Neuronal stem cell (in vitro differentiated cells): ENCODE data around the gene KDM6A.

Experiments
- DNase-seq: peaks from one replicate; pipeline ENCODE4 v3.0.0-alpha.2; 2013; ENCODE audit warnings: low spot score
- H2AFZ ChIP-seq: one replicate; pipeline ENCODE4 v1.6.1; 2013; ENCODE audit warnings: mild to moderate bottlenecking, low read length, inconsistent platforms
- H2AK5ac ChIP-seq: 2 replicates; pipeline ENCODE4 v1.6.1; 2013; ENCODE audit warnings: low read depth, mild to moderate bottlenecking, inconsistent platforms, low read length, moderate library complexity, mixed read lengths
- H2BK120ac ChIP-seq: 2 replicates; pipeline ENCODE4 v1.6.1; 2013; ENCODE audit warnings: low read depth, mild to moderate bottlenecking, inconsistent platforms, low read length, moderate library complexity, mixed read lengths
- H2BK12ac ChIP-seq: one replicate; pipeline ENCODE4 v1.6.1; 2013; ENCODE audit warnings: low read length, inconsistent platforms
- H2BK15ac ChIP-seq: 2 replicates; pipeline ENCODE4 v1.6.1; 2013; ENCODE audit warnings: mild to moderate bottlenecking, low read length, inconsistent platforms, mixed read lengths
- H2BK5ac ChIP-seq: one replicate; pipeline ENCODE4 v1.6.1; 2013; ENCODE audit warnings: inconsistent platforms, mild to moderate bottlenecking, low read length, moderate library complexity
- H3K14ac ChIP-seq: one replicate; pipeline ENCODE4 v1.6.1; 2013; ENCODE audit warnings: low read length, inconsistent platforms
- H3K18ac ChIP-seq: 2 replicates; pipeline ENCODE4 v1.6.1; 2013; ENCODE audit warnings: low read length, inconsistent platforms
- H3K23ac ChIP-seq: 2 replicates; pipeline ENCODE4 v1.6.1; 2013; ENCODE audit warnings: low read depth, mild to moderate bottlenecking, mixed read lengths, low read length, inconsistent platforms; ENCODE audit not compliant: poor library complexity
- H3K27ac ChIP-seq: replicated peaks from 3 replicates; pipeline ENCODE4 v1.5.1; 2013; ENCODE audit warnings: low read length, inconsistent platforms
- H3K27me3 ChIP-seq, 3 experiments: 2 replicates each; pipeline ENCODE4 v1.6.1; 2013; ENCODE audit warnings: low read length in 3 of 3, mild to moderate bottlenecking in 2 of 3, inconsistent platforms in 1 of 3, low read depth in 1 of 3, mixed read lengths in 1 of 3, moderate library complexity in 1 of 3; ENCODE audit not compliant: control insufficient read depth in 3 of 3, insufficient read depth in 3 of 3
- H3K36me3 ChIP-seq, 2 donors: replicated peaks in 1 of 2; 2 replicates each; pipeline ENCODE4 v1.6.1; 2013; ENCODE audit warnings: low read length in 2 of 2; ENCODE audit not compliant: control insufficient read depth in 2 of 2, insufficient read depth in 2 of 2
- H3K4ac ChIP-seq: 2 replicates; pipeline ENCODE4 v1.6.1; 2013; ENCODE audit warnings: inconsistent platforms, mild to moderate bottlenecking, low read length, moderate library complexity
- H3K4me1 ChIP-seq, 2 donors: 1 replicate in 1 of 2; 2 replicates in 1 of 2; pipeline ENCODE4 v1.6.1; 2013; ENCODE audit warnings: low read length in 2 of 2, low read depth in 1 of 2; ENCODE audit not compliant: control insufficient read depth in 2 of 2, insufficient read depth in 1 of 2
- H3K4me2 ChIP-seq: one replicate; pipeline ENCODE4 v1.6.1; 2013; ENCODE audit warnings: mild to moderate bottlenecking, low read length, inconsistent platforms; ENCODE audit not compliant: insufficient read depth, poor library complexity, severe bottlenecking
- H3K4me3 ChIP-seq, 2 donors: 2 replicates each; pipeline ENCODE4 v1.5.1; 2013; ENCODE audit warnings: low read length in 2 of 2, mild to moderate bottlenecking in 2 of 2, inconsistent platforms in 1 of 2, moderate library complexity in 1 of 2
- H3K79me1 ChIP-seq: one replicate; pipeline ENCODE4 v1.6.1; 2013; ENCODE audit warnings: low read depth, mild to moderate bottlenecking, inconsistent platforms, low read length, moderate library complexity
- H3K9ac ChIP-seq: one replicate; pipeline ENCODE4 v1.6.1; 2013; ENCODE audit warnings: mild to moderate bottlenecking, low read depth, low read length, inconsistent platforms; ENCODE audit not compliant: poor library complexity
- H3K9me3 ChIP-seq, 2 donors: replicated peaks in 1 of 2; 2 replicates each; pipeline versions ENCODE3 to v1.6.1; 2013; ENCODE audit warnings: low read length in 2 of 2, mild to moderate bottlenecking in 2 of 2, inconsistent platforms in 1 of 2, low read depth in 1 of 2, mixed read lengths in 1 of 2, moderate library complexity in 1 of 2; ENCODE audit not compliant: control insufficient read depth in 2 of 2, insufficient read depth in 1 of 2
- H4K8ac ChIP-seq: one replicate; pipeline ENCODE4 v1.6.1; 2013; ENCODE audit warnings: low read depth, mild to moderate bottlenecking, inconsistent platforms, low read length, moderate library complexity
- H4K91ac ChIP-seq: one replicate; pipeline ENCODE4 v1.6.1; 2013; ENCODE audit warnings: low read length, low read depth, mild to moderate bottlenecking, inconsistent platforms; ENCODE audit not compliant: poor library complexity
- WGBS, 2 donors: extraction: QIAGEN DNeasy Blood & Tissue Kit; methylation state at CpG; one replicate each; pipeline ENCODE4 v1.1.7; 2013; ENCODE audit warnings: missing lambda C conversion rate in 2 of 2, mixed read lengths in 1 of 2; ENCODE audit not compliant: insufficient read length in 2 of 2, insufficient replicate concordance in 1 of 2; ENCODE audit errors: extremely low coverage in 2 of 2; 5-methylcytosine and 5-hydroxymethylcytosine counted together

KDM6A gene

GRCh38 chrX:45145492-45146215 lies 272.7 kb downstream of the KDM6A start:
- H3K14ac ChIP-seq = no peak overlapping the region
- H3K4ac ChIP-seq = no peak overlapping the region
- H3K4me2 ChIP-seq = no peak overlapping the region
- H2AFZ ChIP-seq = no peak overlapping the region
- H2BK15ac ChIP-seq = no peak overlapping the region
- no peak overlapping the region for H2AK5ac ChIP-seq
- H2BK120ac ChIP-seq = no peak overlapping the region
- H3K36me3 ChIP-seq = no peaks in the 10 kb centered on the region
- H2BK12ac ChIP-seq = no peak overlapping the region
- no peak overlapping the region for H3K27ac ChIP-seq
- H3K4me3 ChIP-seq = no peak overlapping the region
- no peaks in the 10 kb centered on the region for H3K79me1 ChIP-seq
- no peak overlapping the region for H2BK5ac ChIP-seq
- H3K9me3 ChIP-seq = no peaks in the 10 kb centered on the region
- no peak for DNase-seq
- WGBS, 2 donors = no CpG with 5 or more reads among the region's 11 CpGs
- no peak overlapping the region for H3K18ac ChIP-seq
- no peak overlapping the region for H3K9ac ChIP-seq
- H3K23ac ChIP-seq = no peak overlapping the region
- H3K4me1 ChIP-seq = no peaks in the 10 kb centered on the region
- no peaks in the 10 kb centered on the region for H3K27me3 ChIP-seq
- H4K91ac ChIP-seq = no peak overlapping the region
- H4K8ac ChIP-seq = no peak overlapping the region

- no peak overlapping the region for H2AK5ac ChIP-seq
- no peak overlapping the region for H4K91ac ChIP-seq
- H3K4me3 ChIP-seq = no peak overlapping the region
- no peak overlapping the region for H4K8ac ChIP-seq
- no peaks in the 10 kb centered on the region for H3K36me3 ChIP-seq
- no peak overlapping the region for H2BK15ac ChIP-seq
- H3K23ac ChIP-seq = no peak overlapping the region
- no peak overlapping the region for H2BK12ac ChIP-seq
- H3K18ac ChIP-seq = no peak overlapping the region
- H3K79me1 ChIP-seq = no peaks in the 10 kb centered on the region
- H3K9me3 ChIP-seq = no peaks in the 10 kb centered on the region
- H2AFZ ChIP-seq = no peak overlapping the region
- 100% methylated on average over 1 of the region's 9 CpGs; no CpG with 5 or more reads in 1 of the 2 donors for WGBS, 2 donors
- H3K27me3 ChIP-seq = no peaks in the 10 kb centered on the region
- DNase-seq = no peak
- no peaks in the 10 kb centered on the region for H3K4me1 ChIP-seq
- no peak overlapping the region for H3K9ac ChIP-seq
- no peak overlapping the region for H3K27ac ChIP-seq
- H2BK5ac ChIP-seq = no peak overlapping the region
- H3K4ac ChIP-seq = no peak overlapping the region
- no peak overlapping the region for H3K14ac ChIP-seq
- no peak overlapping the region for H3K4me2 ChIP-seq
- no peak overlapping the region for H2BK120ac ChIP-seq
Observed at GRCh38 chrX:45150821-45151220, 277.8 kb downstream of the KDM6A start.

DNA sequence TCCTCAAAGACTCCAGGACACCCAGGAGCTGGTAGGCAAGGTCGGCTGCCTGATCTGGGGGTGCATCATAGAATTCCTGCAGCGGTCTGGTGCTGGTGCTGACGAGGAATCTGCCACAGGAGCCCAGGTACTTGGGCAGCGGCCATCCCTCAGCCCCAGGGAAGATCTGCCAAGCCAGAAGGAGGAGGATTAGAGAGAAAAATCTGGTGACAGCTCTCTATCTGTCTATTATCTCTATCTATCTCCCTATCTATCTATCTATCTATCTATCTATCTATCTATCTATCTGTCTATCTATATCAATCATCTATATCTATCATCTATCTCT lies 281.0 kb downstream of the KDM6A start:
- no peak overlapping the region for H3K23ac ChIP-seq
- no peak overlapping the region for H2BK120ac ChIP-seq
- no peak overlapping the region for H4K91ac ChIP-seq
- H2BK15ac ChIP-seq = no peak overlapping the region
- H3K27me3 ChIP-seq = no peaks in the 10 kb centered on the region
- no peaks in the 10 kb centered on the region for H3K79me1 ChIP-seq
- no peaks in the 10 kb centered on the region for H3K9me3 ChIP-seq
- H3K4ac ChIP-seq = no peak overlapping the region
- no peak overlapping the region for H3K4me3 ChIP-seq
- no peaks in the 10 kb centered on the region for H3K4me1 ChIP-seq
- no peak overlapping the region for H3K27ac ChIP-seq
- H3K9ac ChIP-seq = no peak overlapping the region
- H3K36me3 ChIP-seq = no peaks in the 10 kb centered on the region
- H4K8ac ChIP-seq = no peak overlapping the region
- H3K4me2 ChIP-seq = no peak overlapping the region
- H2AK5ac ChIP-seq = no peak overlapping the region
- H3K18ac ChIP-seq = no peak overlapping the region
- no peak overlapping the region for H2BK12ac ChIP-seq
- DNase-seq = no peak
- H2AFZ ChIP-seq = no peak overlapping the region
- no peak overlapping the region for H2BK5ac ChIP-seq
- no CpG with 5 or more reads among the region's 4 CpGs for WGBS, 2 donors
- H3K14ac ChIP-seq = no peak overlapping the region

GRCh38 chrX:45154462-45154861 lies 281.5 kb downstream of the KDM6A start:
- no peak overlapping the region for H4K8ac ChIP-seq
- no peak overlapping the region for H3K14ac ChIP-seq
- H3K4me1 ChIP-seq = no peaks in the 10 kb centered on the region
- no peak overlapping the region for H3K18ac ChIP-seq
- no peak overlapping the region for H3K4me3 ChIP-seq
- H2BK15ac ChIP-seq = no peak overlapping the region
- H4K91ac ChIP-seq = no peak overlapping the region
- H2AK5ac ChIP-seq = no peak overlapping the region
- no peaks in the 10 kb centered on the region for H3K36me3 ChIP-seq
- H3K79me1 ChIP-seq = no peaks in the 10 kb centered on the region
- DNase-seq = no peak
- H3K23ac ChIP-seq = no peak overlapping the region
- no peak overlapping the region for H3K9ac ChIP-seq
- no peak overlapping the region for H3K4me2 ChIP-seq
- no peak overlapping the region for H2BK120ac ChIP-seq
- H3K27me3 ChIP-seq = no peaks in the 10 kb centered on the region
- H3K27ac ChIP-seq = no peak overlapping the region
- H3K9me3 ChIP-seq = no peaks in the 10 kb centered on the region
- no peak overlapping the region for H2AFZ ChIP-seq
- no peak overlapping the region for H2BK5ac ChIP-seq
- H3K4ac ChIP-seq = no peak overlapping the region
- H2BK12ac ChIP-seq = no peak overlapping the region
